Endothelial cell of umbilical vein (primary cell): ENCODE results near the gene PRDM12.

Experiments
- EZH2 ChIP-seq: IDR thresholded peaks from 2 replicates; pipeline ENCODE4 v1.6.1; 2012; ENCODE audit warnings: borderline replicate concordance, low read depth, mild to moderate bottlenecking, moderate library complexity, low read length, inconsistent platforms; ENCODE audit not compliant: severe bottlenecking
- FOS ChIP-seq: IDR thresholded peaks from 2 replicates; pipeline ENCODE4 v1.6.1; 2011; ENCODE audit warnings: mild to moderate bottlenecking, low read length, moderate library complexity, borderline replicate concordance; ENCODE audit not compliant: insufficient read depth
- GATA2 ChIP-seq: IDR thresholded peaks from 2 replicates; pipeline ENCODE4 v1.7.0; 2011; ENCODE audit warnings: low read depth, mild to moderate bottlenecking, moderate library complexity, mixed read lengths, low read length; ENCODE audit not compliant: insufficient read length, insufficient read depth
- JUN ChIP-seq: IDR thresholded peaks from 2 replicates; pipeline ENCODE4 v1.6.1; 2011; ENCODE audit warnings: borderline replicate concordance, low read depth; ENCODE audit not compliant: insufficient read length, insufficient read depth
- MAX ChIP-seq: IDR thresholded peaks from 2 replicates; pipeline ENCODE4 v1.6.1; 2011; ENCODE audit not compliant: insufficient read depth, insufficient read length
- MYC ChIP-seq: IDR thresholded peaks from one replicate; pipeline ENCODE4 v1.6.1; 2011; ENCODE audit warnings: mild to moderate bottlenecking, low read depth, low read length
- POLR2A ChIP-seq: IDR thresholded peaks from 2 replicates; pipeline ENCODE4 v1.6.1; 2012; ENCODE audit warnings: low read depth, mild to moderate bottlenecking, control low read depth, low read length
- POLR2AphosphoS5 ChIP-seq: IDR thresholded peaks from 2 replicates; pipeline ENCODE4 v1.6.1; 2012; ENCODE audit warnings: low read depth, mild to moderate bottlenecking, control low read depth, low read length, moderate library complexity; ENCODE audit not compliant: insufficient read depth
- TF ChIP-seq, protein P1 (sequence below), 2 donors: IDR thresholded peaks; 1 replicate in 1 of 2; 2 replicates in 1 of 2; pipeline ENCODE4 v1.5.1; 2011; ENCODE audit warnings: low read length in 2 of 2, mild to moderate bottlenecking in 2 of 2, moderate library complexity in 2 of 2, control low read depth in 1 of 2, inconsistent platforms in 1 of 2, low read depth in 1 of 2; ENCODE audit not compliant: insufficient read depth in 1 of 2; ENCODE audit errors: extremely low read depth in 1 of 2

DNA sequence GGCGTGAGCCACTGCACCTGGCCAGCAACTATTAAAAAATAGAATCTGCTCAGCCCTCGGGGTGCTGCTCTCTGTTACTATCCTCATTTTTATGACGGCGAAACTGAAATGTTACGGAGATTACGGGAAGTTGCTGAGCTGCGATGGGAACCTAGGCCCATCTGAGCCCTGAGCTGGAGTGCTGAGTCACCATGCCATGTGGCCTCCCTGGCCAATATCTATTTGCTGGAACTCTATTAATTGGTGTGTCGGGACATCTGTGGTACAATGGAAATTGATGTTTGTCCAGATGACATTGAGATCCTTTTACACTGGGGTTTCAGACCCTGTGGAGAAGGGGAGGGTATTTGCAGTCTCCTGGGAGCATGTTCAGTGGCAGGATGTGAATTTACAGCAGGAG is 8.1 kb downstream of the PRDM12 start:
- TF ChIP-seq, protein P1, sequence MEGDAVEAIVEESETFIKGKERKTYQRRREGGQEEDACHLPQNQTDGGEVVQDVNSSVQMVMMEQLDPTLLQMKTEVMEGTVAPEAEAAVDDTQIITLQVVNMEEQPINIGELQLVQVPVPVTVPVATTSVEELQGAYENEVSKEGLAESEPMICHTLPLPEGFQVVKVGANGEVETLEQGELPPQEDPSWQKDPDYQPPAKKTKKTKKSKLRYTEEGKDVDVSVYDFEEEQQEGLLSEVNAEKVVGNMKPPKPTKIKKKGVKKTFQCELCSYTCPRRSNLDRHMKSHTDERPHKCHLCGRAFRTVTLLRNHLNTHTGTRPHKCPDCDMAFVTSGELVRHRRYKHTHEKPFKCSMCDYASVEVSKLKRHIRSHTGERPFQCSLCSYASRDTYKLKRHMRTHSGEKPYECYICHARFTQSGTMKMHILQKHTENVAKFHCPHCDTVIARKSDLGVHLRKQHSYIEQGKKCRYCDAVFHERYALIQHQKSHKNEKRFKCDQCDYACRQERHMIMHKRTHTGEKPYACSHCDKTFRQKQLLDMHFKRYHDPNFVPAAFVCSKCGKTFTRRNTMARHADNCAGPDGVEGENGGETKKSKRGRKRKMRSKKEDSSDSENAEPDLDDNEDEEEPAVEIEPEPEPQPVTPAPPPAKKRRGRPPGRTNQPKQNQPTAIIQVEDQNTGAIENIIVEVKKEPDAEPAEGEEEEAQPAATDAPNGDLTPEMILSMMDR (IDR thresholded peaks at IDR 0.05; ENCODE audit: extremely low read depth in 1 of 2, insufficient read depth in 1 of 2, low read depth in 1 of 2, low read length in 2 of 2) = no peak
- TF ChIP-seq POLR2A (no peak), EZH2 (no peak), POLR2AphosphoS5 (no peak), MYC (no peak), MAX (no peak), GATA2 (no peak), JUN (no peak), FOS (no peak)
